RWPE1 (cell line): ENCODE results near the gene DDHD1.

Source experiments
- CTCF ChIA-PET: fragments of 350-600 bp; sonication (Branson Sonifier 250); formaldehyde crosslinking; extraction: SDS; loops from one replicate; lab custom pipeline; 2021; lab: Yijun Ruan, JAX
- POLR2A ChIA-PET: fragments of 400-600 bp; formaldehyde crosslinking; extraction: SDS; loops from one replicate; lab custom pipeline; 2020; ENCODE audit warnings: antibody characterized with exemption; ENCODE audit not compliant: low non-redundant PET; lab: Yijun Ruan, JAX
- DNase-seq: peaks from one replicate; pipeline ENCODE4 v3.0.0; 2012; ENCODE audit warnings: low spot score
- H3K27ac ChIP-seq: fragments of 450-650 bp; 2 replicates; pipeline ENCODE4 v1.5.1; 2017
- TF ChIP-seq, protein P1 (sequence below): fragments of 450-650 bp; conservative IDR thresholded peaks from 2 replicates; pipeline ENCODE4 v1.5.1; 2017; ENCODE audit warnings: low read depth, mild to moderate bottlenecking

The DDHD1 gene

GRCh38 chr14:53027562-53027961, 125.6 kb downstream of the DDHD1 start:
- H3K27ac ChIP-seq = no peak overlapping the region
- CTCF ChIA-PET = no interaction called here
- POLR2A ChIA-PET = no interaction called here
- DNase-seq = no peak
- TF ChIP-seq, protein P1, sequence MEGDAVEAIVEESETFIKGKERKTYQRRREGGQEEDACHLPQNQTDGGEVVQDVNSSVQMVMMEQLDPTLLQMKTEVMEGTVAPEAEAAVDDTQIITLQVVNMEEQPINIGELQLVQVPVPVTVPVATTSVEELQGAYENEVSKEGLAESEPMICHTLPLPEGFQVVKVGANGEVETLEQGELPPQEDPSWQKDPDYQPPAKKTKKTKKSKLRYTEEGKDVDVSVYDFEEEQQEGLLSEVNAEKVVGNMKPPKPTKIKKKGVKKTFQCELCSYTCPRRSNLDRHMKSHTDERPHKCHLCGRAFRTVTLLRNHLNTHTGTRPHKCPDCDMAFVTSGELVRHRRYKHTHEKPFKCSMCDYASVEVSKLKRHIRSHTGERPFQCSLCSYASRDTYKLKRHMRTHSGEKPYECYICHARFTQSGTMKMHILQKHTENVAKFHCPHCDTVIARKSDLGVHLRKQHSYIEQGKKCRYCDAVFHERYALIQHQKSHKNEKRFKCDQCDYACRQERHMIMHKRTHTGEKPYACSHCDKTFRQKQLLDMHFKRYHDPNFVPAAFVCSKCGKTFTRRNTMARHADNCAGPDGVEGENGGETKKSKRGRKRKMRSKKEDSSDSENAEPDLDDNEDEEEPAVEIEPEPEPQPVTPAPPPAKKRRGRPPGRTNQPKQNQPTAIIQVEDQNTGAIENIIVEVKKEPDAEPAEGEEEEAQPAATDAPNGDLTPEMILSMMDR = no peak

DNA sequence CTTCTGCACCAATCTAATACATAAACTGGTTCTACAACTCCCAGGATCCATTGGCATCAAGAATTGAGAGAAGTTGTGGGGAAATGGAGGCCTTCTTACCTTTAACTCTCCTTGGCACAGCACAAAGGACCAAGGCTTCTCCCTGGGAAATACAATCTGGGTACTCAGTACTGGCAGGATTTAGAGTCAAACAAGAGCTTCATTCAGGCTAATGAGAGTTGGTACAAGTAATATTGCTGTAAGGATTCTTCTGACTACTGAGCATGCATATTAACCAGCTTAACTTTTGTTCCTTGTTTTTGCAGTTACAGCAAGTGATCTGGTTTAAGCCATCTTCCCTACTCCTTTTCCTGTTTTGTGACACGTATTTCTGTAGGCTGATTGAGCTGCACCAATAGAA, 126.1 kb downstream of the DDHD1 start:
- ChIA-PET POLR2A (no interaction called here), CTCF (no interaction called here)
- TF ChIP-seq, protein P1 = no peak
- no peak overlapping the region for H3K27ac ChIP-seq
- no peak for DNase-seq

- ChIA-PET POLR2A (no interaction called here), CTCF (no interaction called here)
- no peak for DNase-seq
- no peak overlapping the region for H3K27ac ChIP-seq
- TF ChIP-seq, protein P1 = no peak
These were observed 129.8 kb downstream of the DDHD1 start for GRCh38 chr14:53023325-53023724.

DNA sequence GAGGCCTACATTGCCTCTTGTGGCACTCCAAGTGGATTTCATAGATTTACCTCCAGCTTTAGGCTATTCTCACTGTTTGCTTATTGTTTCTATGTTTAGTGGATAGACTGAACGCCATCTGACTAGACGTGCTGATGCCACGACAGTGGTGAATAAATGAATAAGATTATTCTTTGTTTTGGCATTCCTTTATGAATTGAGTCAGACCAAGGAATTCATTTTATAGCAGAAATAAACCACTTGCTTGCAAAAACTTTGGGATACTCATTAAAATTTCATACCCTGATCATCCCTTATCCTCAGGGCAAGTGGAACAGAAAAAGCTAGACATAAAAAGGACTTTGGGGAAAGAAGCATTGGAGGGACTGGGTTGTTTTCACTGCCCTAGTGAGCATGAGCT, 130.5 kb downstream of the DDHD1 start:
- DNase-seq = no peak
- TF ChIP-seq, protein P1 = no peak
- no peak overlapping the region for H3K27ac ChIP-seq
- ChIA-PET CTCF (no interaction called here), POLR2A (no interaction called here)

GRCh38 chr14:53020193-53020932, 132.8 kb downstream of the DDHD1 start:
- ChIA-PET POLR2A (no interaction called here), CTCF (no interaction called here)
- no peak overlapping the region for H3K27ac ChIP-seq
- TF ChIP-seq, protein P1 = no peak
- no peak for DNase-seq

DNA sequence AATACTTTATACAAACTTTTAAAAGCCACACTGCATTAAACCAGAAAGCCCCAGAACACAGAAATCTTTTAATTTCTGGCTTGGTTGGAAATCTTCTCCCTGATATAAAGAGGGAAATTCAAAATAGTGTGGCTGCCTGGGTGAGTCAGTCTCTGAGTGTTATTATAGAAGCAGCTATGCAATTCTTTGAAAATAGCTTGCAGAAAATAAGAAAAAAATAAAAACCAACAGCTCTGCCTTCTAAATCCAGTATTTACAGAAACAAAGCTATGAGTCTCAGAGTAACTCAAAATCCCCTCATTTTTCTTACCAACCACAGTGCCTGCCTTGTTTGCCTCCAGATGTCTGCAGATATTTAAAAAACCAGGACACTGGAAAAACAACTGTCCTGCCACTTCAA, 133.7 kb downstream of the DDHD1 start:
- DNase-seq = no peak
- POLR2A ChIA-PET = no interaction called here

More for the DNA sequence above, 133.7 kb downstream of the DDHD1 start:
- TF ChIP-seq, protein P1 = no peak
- CTCF ChIA-PET = interaction anchor here (0.7 kb wide), 1 partner anchor 12 kb away, joined by 4 read pairs; no protein-coding TSS in a partner anchor
- H3K27ac ChIP-seq = no peak overlapping the region
